Neural progenitor cell (in vitro differentiated cells): Measurements from ENCODE around the gene KLHL25. TPM values are rescaled to one million over a fixed set of nuclear protein-coding genes. Genes with fewer than 3 reads are reported as not detected.
A peak's percentile ranks its signal among the peaks of the same experiment; 100 is the strongest.

Source experiments
- DNase-seq: peaks from one replicate; pipeline ENCODE4 v3.0.0-alpha.2; 2016; ENCODE audit warnings: low spot score
- H2AFZ ChIP-seq: fragments of 200-600 bp; sonication (generic); replicated peaks from 2 replicates; pipeline ENCODE4 v1.6.1; 2016; ENCODE audit warnings: antibody characterized with exemption
- H3F3A ChIP-seq: fragments of 200-600 bp; sonication (generic); 2 replicates; pipeline ENCODE4 v1.6.1; 2016; ENCODE audit warnings: antibody characterized with exemption, low read depth
- H3K27ac ChIP-seq: fragments of 200-600 bp; sonication (generic); 2 replicates; pipeline ENCODE4 v1.5.1; 2016; ENCODE audit warnings: mild to moderate bottlenecking
- H3K27me3 ChIP-seq: fragments of 200-600 bp; sonication (generic); 2 replicates; pipeline ENCODE4 v1.6.1; 2016; ENCODE audit warnings: mild to moderate bottlenecking, moderate library complexity
- H3K36me3 ChIP-seq: fragments of 200-600 bp; sonication (generic); 2 replicates; pipeline ENCODE4 v1.5.1; 2016
- H3K4me1 ChIP-seq: fragments of 200-600 bp; sonication (generic); 2 replicates; pipeline ENCODE4 v1.6.1; 2016; ENCODE audit warnings: mixed run types
- H3K4me2 ChIP-seq: fragments of 200-600 bp; sonication (generic); 2 replicates; pipeline ENCODE4 v1.6.1; 2016
- H3K4me3 ChIP-seq: fragments of 200-600 bp; sonication (generic); 2 replicates; pipeline ENCODE4 v1.5.1; 2016
- H3K79me2 ChIP-seq: fragments of 200-600 bp; sonication (generic); 2 replicates; pipeline ENCODE4 v1.6.1; 2016; ENCODE audit warnings: low read depth
- H3K9ac ChIP-seq: fragments of 200-600 bp; sonication (generic); 2 replicates; pipeline ENCODE4 v1.6.1; 2016
- H3K9me3 ChIP-seq: fragments of 200-600 bp; sonication (generic); 2 replicates; pipeline ENCODE4 v1.5.1; 2016; ENCODE audit warnings: low read depth
- H4K20me1 ChIP-seq: fragments of 200-600 bp; sonication (generic); 2 replicates; pipeline ENCODE4 v1.6.1; 2016; ENCODE audit warnings: low read depth
- H3K27ac Mint-ChIP-seq: 3 replicates; pipeline ENCODE4 v1.8.0; 2021; ENCODE audit warnings: mixed read lengths
- H3K27me3 Mint-ChIP-seq: 2 replicates; pipeline ENCODE4 v1.8.0; 2022; ENCODE audit warnings: low read depth, mild to moderate bottlenecking, inconsistent platforms, moderate library complexity, mixed read lengths; ENCODE audit not compliant: insufficient read depth
- H3K36me3 Mint-ChIP-seq: 3 replicates; pipeline ENCODE4 v1.8.0; 2021; ENCODE audit warnings: mixed read lengths
- H3K4me1 Mint-ChIP-seq: 3 replicates; pipeline ENCODE4 v1.8.0; 2021; ENCODE audit warnings: mixed read lengths
- H3K4me3 Mint-ChIP-seq: 3 replicates; pipeline ENCODE4 v1.8.0; 2021; ENCODE audit warnings: mild to moderate bottlenecking, moderate library complexity, mixed read lengths
- H3K9me3 Mint-ChIP-seq: 3 replicates; pipeline ENCODE4 v1.8.0; 2020; ENCODE audit warnings: mixed read lengths
- CTCF ChIP-seq: fragments of 200-600 bp; sonication (generic); IDR thresholded peaks from 2 replicates; pipeline ENCODE4 v1.5.1; 2017; ENCODE audit warnings: antibody characterized with exemption, mild to moderate bottlenecking
- EZH2 ChIP-seq: fragments of 200-600 bp; sonication (generic); IDR thresholded peaks from 2 replicates; pipeline ENCODE4 v1.6.1; 2017; ENCODE audit warnings: antibody characterized with exemption, mild to moderate bottlenecking, moderate library complexity
- EZH2phosphoT487 ChIP-seq: fragments of 200-600 bp; sonication (generic); IDR thresholded peaks from 2 replicates; pipeline ENCODE4 v1.6.1; 2017; ENCODE audit warnings: antibody characterized with exemption
- total RNA-seq: library from RNA; depleted of rRNA; stranded (reverse); fragments of >200 nt; gene quantifications from 2 replicates; pipeline ENCODE4 v1.2.3, GENCODE V29; 2015; ENCODE audit warnings: low replicate concordance

KLHL25 gene
- total RNA-seq, 1 donor from 2014 or later = 12.1 TPM

- H3K4me1 ChIP-seq = peaks cover 24% of the 10 kb centered on the region
- H3K4me1 Mint-ChIP-seq = peaks cover 83% of the 10 kb centered on the region
Observed at GRCh38 chr15:85745525-85746150, 49.1 kb downstream of the KLHL25 start.

GRCh38 chr15:85745023-85745422, 49.7 kb downstream of the KLHL25 start:
- Histone ChIP-seq H3K9me3 (no peaks in the 10 kb centered on the region), H3K4me3 (no peak overlapping the region), H3K79me2 (no peaks in the 10 kb centered on the region), H3K4me2 (no peak overlapping the region), H3F3A (peaks cover 8% of the 10 kb centered on the region), H3K27ac (no peak overlapping the region), H3K9ac (no peak overlapping the region), H3K4me1 (peaks cover 17% of the 10 kb centered on the region), H2AFZ (no peak overlapping the region), H3K36me3 (peaks cover 3% of the 10 kb centered on the region), H3K27me3 (no peaks in the 10 kb centered on the region), H4K20me1 (no peaks in the 10 kb centered on the region)
- H3K36me3 Mint-ChIP-seq = peaks cover 53% of the 10 kb centered on the region
- peaks cover 83% of the 10 kb centered on the region for H3K4me1 Mint-ChIP-seq
- no peaks in the 10 kb centered on the region for H3K9me3 Mint-ChIP-seq
- peaks cover 4% of the 10 kb centered on the region for H3K27me3 Mint-ChIP-seq
- no peak for DNase-seq
- H3K27ac Mint-ChIP-seq = peak overlapping the region; percentile 96
- H3K4me3 Mint-ChIP-seq = peak overlapping the region; percentile 8
- TF ChIP-seq CTCF (no peak), EZH2 (no peak), EZH2phosphoT487 (no peak)

More at GRCh38 chr15:85745525-85746150, 49.1 kb downstream of the KLHL25 start:
- no peak for TF ChIP-seq EZH2phosphoT487
- no peak for TF ChIP-seq EZH2
- TF ChIP-seq CTCF = no peak
- no peaks in the 10 kb centered on the region for H3K9me3 Mint-ChIP-seq
- peaks cover 9% of the 10 kb centered on the region for H3K27me3 Mint-ChIP-seq
- no peak overlapping the region for H3K9ac ChIP-seq
- peak overlapping the region; percentile 38 for H3K4me3 Mint-ChIP-seq
- H4K20me1 ChIP-seq = no peaks in the 10 kb centered on the region
- no peak overlapping the region for H2AFZ ChIP-seq
- H3K27me3 ChIP-seq = no peaks in the 10 kb centered on the region
- H3K4me2 ChIP-seq = no peak overlapping the region
- peak overlapping the region; percentile 96 for H3K27ac Mint-ChIP-seq
- peaks cover 48% of the 10 kb centered on the region for H3K36me3 Mint-ChIP-seq
- no peak overlapping the region for H3K27ac ChIP-seq
- peaks cover 14% of the 10 kb centered on the region for H3F3A ChIP-seq
- H3K36me3 ChIP-seq = no peaks in the 10 kb centered on the region
- no peaks in the 10 kb centered on the region for H3K9me3 ChIP-seq
- H3K79me2 ChIP-seq = no peaks in the 10 kb centered on the region
- no peak overlapping the region for H3K4me3 ChIP-seq
- no peak for DNase-seq

- Histone ChIP-seq H3K27me3 (no peaks in the 10 kb centered on the region), H4K20me1 (no peaks in the 10 kb centered on the region), H3K4me2 (no peak overlapping the region), H3K4me3 (no peak overlapping the region), H3F3A (peaks cover 4% of the 10 kb centered on the region), H3K27ac (no peak overlapping the region), H3K4me1 (peaks cover 13% of the 10 kb centered on the region), H3K36me3 (peaks cover 8% of the 10 kb centered on the region), H3K9ac (no peak overlapping the region), H2AFZ (no peak overlapping the region), H3K9me3 (no peaks in the 10 kb centered on the region), H3K79me2 (no peaks in the 10 kb centered on the region)
- peak overlapping the region; percentile 8 for H3K27ac Mint-ChIP-seq
- H3K27me3 Mint-ChIP-seq = peaks cover 4% of the 10 kb centered on the region
- no peak for DNase-seq
- H3K4me3 Mint-ChIP-seq = no peak overlapping the region
- TF ChIP-seq CTCF = no peak
- no peak for TF ChIP-seq EZH2phosphoT487
- no peak for TF ChIP-seq EZH2
- no peaks in the 10 kb centered on the region for H3K9me3 Mint-ChIP-seq
- H3K4me1 Mint-ChIP-seq = peaks cover 79% of the 10 kb centered on the region
- peaks cover 56% of the 10 kb centered on the region for H3K36me3 Mint-ChIP-seq
Observed at GRCh38 chr15:85744579-85744978, 50.1 kb downstream of the KLHL25 start.
